EL (cell line): ENCODE measurements around the gene BRAT1.

Source experiments
- DNase-seq: peaks from one replicate; pipeline ENCODE4 v3.0.0-alpha.2; 2016

The BRAT1 gene

GRCh38 chr7:2522780-2523433, 32.4 kb downstream of the BRAT1 start:
- peak; percentile 88 for DNase-seq

DNA sequence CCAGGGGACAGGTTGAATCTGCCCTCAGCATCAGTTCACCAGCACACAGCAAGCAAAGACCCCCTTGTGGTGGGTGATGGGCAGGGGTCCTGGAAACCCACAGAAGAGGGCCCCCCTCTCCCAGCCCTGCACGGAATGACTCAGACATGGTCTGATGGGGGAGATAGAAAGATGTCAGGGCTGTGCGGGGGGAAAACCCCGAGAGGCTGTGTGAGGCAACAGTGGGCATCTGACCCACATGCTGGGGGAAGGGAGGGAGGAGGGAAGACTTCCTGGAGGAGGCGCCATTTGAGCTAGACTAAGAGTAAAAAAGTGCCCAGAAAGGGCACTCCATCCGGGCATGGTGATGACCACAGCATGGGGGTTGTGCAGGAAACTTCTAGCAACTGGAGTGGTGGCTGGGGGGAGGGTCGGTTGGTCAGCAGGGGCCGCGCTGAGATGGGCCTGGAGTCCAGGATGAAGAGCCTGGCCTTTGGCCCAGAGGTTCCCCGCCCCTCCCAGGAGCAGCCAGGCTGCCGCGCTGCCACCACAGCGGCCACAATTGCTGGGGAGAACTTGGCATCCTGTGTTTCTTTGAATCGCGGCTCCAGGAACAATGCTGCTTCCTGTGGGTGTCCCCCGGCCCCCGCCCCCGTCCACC, 33.3 kb downstream of the BRAT1 start:
- DNase-seq = peak; percentile 68

- DNase-seq = no peak
Observed at GRCh38 chr7:2521341-2521745, 34.0 kb downstream of the BRAT1 start.

GRCh38 chr7:2520761-2521290, 34.5 kb downstream of the BRAT1 start:
- DNase-seq = peak; percentile 49

DNA sequence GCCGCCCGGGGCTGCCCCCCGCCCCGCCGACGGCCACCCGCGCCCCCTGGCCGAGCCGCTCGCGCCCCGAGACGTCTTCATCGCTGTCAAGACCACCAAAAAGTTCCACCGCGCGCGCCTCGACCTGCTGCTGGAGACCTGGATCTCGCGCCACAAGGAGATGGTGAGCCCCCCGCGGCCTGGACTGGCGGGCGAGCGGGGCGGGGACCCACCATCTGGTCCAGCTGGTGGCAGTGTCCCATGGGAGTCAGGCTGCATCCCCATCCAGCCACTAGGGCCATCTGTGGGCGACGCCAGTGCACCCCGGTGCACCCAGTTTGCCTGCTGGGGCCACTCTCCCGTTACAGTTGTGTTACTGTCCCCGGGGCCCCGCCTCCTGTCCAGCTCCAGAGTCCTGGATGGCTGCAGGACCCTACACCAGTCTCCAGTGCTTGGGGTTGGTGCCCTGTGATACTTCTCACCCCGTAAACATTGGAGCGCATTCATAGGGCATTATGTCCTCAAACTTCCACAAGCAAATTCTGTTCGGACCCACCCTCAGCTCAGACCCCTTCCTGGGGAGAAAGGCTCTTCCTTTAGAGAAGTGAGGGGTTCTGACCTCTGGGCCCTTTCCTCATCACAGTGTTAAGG, 35.1 kb downstream of the BRAT1 start:
- DNase-seq = peak; percentile 59

- peak; percentile 92 for DNase-seq
Observed at GRCh38 chr7:2519119-2519930, 36.0 kb downstream of the BRAT1 start, which contains the start of gene LFNG. Gene LFNG, plus strand, starts transcription at chr7:2519774. Its CDS starts 88 bp downstream, at chr7:2519862.

- DNase-seq = no peak
Observed at GRCh38 chr7:2518737-2519118, 36.6 kb downstream of the BRAT1 start.

GRCh38 chr7:2517678-2518507, 37.4 kb downstream of the BRAT1 start:
- DNase-seq = peak; percentile 58

- DNase-seq = peak; percentile 96
Observed at GRCh38 chr7:2517026-2517425, 38.3 kb downstream of the BRAT1 start.

DNA sequence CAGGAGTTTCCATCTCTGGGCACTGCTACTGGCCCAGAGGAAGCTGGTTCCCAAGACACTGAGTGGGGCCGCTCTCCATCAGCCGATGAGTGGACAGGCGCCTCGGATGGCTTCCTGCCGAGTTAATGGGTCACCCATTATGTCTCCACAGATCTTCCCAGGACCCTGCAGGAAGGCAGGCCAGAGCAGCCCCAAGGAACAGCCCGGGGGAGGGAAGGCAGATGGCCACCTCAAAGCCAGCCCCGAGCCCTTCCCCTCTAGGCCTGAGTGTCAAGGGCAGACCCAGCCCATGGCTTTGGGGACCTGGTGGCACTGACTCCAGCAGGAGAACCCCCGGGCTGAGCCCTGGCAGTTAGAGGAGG, 39.1 kb downstream of the BRAT1 start:
- no peak for DNase-seq

- no peak for DNase-seq
Observed at GRCh38 chr7:2515424-2516193, 39.7 kb downstream of the BRAT1 start.

DNA sequence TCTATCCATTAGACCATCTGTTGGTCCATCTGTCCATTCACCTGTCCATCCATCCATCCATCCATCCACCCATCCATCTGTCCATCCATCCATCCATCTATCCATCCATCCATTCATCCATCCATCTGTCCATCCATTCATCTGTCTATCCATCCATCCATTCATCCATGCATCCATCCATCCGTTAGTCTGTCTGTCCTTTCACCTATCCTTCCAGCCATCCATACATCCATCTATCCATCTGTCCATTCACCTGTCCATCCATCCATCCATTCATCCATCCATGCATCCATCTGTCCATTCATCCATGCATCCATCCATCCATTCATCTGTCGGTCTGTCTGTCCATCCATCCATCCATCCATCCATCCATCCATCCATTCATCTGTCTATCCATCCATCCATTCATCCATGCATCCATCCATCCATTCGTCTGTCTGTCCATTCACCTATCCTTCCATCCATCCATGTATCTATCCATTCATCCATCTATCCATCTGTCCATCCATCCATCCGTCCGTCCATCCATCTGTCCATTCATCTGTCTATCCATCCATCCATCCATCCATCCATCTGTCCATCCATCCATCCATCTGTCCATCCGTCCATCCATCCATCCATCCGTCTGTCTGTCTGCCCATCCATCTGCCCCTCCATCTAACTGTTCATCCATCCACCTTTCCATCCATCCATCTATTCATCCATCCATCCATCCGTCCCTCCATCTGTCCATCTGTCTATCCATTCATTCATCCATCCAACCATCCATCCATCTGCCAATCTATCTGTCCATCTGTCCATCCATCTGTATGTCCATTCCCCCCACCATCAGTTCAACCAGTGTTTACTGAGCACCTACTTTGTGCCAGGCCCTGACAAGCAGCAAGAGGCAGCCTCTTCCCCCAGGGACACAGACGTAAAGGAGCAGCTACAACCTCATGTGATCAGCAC, 40.6 kb downstream of the BRAT1 start:
- no peak for DNase-seq

DNA sequence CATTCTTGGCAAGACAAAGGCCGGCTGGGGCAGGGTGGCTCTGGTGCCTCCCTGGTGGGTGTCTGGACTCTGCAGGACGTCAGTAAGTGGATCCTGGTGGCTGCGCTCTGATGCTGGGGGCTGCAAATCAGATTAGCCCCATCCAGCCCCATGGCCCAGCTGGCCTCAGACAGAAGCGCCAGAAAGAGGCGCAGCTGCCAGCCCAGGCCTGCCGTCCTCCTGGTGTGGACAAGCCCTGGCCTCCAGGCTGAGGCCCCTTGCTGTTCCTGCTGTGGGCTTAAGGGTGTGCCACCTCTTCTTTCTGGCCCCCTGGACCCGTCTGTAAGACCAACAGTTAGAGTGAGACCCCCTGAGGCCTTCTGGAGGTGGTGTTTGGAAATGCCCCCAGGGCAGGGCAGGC, 41.6 kb downstream of the BRAT1 start:
- DNase-seq = no peak

GRCh38 chr7:2512713-2513112, 42.6 kb downstream of the BRAT1 start:
- DNase-seq = no peak

DNA sequence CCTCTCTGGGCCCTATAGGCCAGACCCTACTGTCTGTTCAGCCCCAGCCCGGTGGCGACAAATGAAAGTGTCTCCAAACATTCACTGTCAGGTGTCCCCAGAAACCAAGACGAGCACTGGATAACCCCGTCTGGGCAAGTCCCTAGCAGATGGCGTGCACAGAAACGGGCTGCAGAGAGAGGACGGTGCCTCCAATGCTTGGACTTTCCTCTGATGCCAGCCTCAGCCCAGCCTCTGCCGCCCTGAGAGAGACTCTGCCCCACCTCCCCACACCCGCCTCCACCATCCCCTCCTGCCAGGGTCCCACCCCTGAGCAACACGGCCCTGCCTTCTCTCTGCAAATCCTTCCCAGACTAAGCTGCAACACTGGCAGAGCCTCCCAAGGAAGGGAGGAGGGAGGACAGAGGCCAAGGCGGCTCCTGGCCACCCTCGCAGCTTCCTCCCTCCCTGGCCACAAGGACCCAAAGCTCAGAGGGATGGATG, 43.1 kb downstream of the BRAT1 start:
- DNase-seq = no peak

- no peak for DNase-seq
Observed at GRCh38 chr7:2511769-2512168, 43.6 kb downstream of the BRAT1 start.

- no peak for DNase-seq
Observed at GRCh38 chr7:2510909-2511768, 44.2 kb downstream of the BRAT1 start.

DNA sequence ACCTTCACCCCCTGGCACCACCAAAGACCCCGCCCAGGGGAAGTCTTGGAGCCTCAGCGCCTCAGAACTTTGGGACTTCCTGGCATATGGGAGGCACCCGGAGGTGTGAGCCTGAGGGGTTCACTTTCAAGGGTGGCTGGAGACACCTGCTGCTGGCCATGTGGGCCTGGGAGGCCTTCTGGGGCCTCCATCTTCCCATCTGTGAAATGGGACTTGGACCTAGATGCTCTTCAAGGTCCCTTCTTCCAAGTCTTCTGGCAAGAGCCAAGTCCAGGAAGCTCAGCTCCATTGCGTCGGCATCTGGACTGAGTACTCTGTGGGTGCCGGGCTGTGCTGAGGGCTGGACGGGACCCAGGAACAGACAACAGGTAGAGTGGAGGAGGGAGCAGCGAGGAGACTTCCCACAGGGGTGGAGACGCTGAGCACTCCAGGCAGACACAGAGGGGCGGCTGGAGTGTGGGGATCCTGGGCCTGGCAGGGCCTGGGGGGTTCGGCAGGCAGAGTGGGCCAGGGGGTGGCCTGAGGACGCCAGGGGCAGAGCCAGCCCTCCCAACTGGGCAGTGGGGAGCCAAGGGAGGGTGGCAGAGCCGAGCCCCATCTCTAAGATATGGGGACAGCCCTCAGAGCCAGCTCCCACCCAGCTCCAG, 45.1 kb downstream of the BRAT1 start:
- DNase-seq = no peak
